Suprapubic skin (tissue), 4 donors: ENCODE data around the gene UBD. TPM values are rescaled to one million over a fixed set of nuclear protein-coding genes. Genes with fewer than 3 reads are reported as not detected.

Experiments
- DNase-seq, 2 donors: peaks; one replicate each; pipeline ENCODE4 v3.0.0-alpha.2; 2019; ENCODE audit warnings: low spot score in 2 of 2
- H3K27ac ChIP-seq: fragments of 200-600 bp; sonication (generic); one replicate; pipeline ENCODE4 v1.5.1; 2019
- H3K27me3 ChIP-seq: fragments of 200-600 bp; sonication (generic); one replicate; pipeline ENCODE4 v1.5.1; 2019
- H3K36me3 ChIP-seq: fragments of 200-600 bp; sonication (generic); one replicate; pipeline ENCODE4 v1.5.1; 2019
- H3K4me1 ChIP-seq: fragments of 200-600 bp; sonication (generic); one replicate; pipeline ENCODE4 v1.5.1; 2019
- H3K4me3 ChIP-seq: fragments of 200-600 bp; sonication (generic); one replicate; pipeline ENCODE4 v1.5.1; 2019; ENCODE audit warnings: mild to moderate bottlenecking
- H3K9me3 ChIP-seq: fragments of 200-600 bp; sonication (generic); one replicate; pipeline ENCODE4 v1.5.1; 2019
- CTCF ChIP-seq, 2 donors: fragments of 200-600 bp in 1 of 2; fragments of 450-650 bp in 1 of 2; sonication (generic) in 1 of 2; IDR thresholded peaks; one replicate each; pipeline ENCODE4 v1.5.1; 2016 to 2019; ENCODE audit warnings: antibody characterized with exemption in 2 of 2, mild to moderate bottlenecking in 1 of 2, moderate library complexity in 1 of 2
- EP300 ChIP-seq: sonication (generic); formaldehyde crosslinking; IDR thresholded peaks from one replicate; pipeline ENCODE4 v1.6.1; 2017; ENCODE audit warnings: antibody characterized with exemption
- POLR2A ChIP-seq, 2 donors: fragments of 450-650 bp; IDR thresholded peaks; one replicate each; pipeline ENCODE4 v1.6.1; 2017; ENCODE audit warnings: antibody characterized with exemption in 2 of 2, mild to moderate bottlenecking in 2 of 2, moderate library complexity in 2 of 2
- POLR2AphosphoS5 ChIP-seq, 3 donors: sonication (generic); formaldehyde crosslinking; IDR thresholded peaks; one replicate each; pipeline ENCODE4 v1.6.1; 2017; ENCODE audit warnings: antibody characterized with exemption in 3 of 3
- WGBS: methylation state at CpG from one replicate; pipeline ENCODE4 v1.1.5; 2018; 5-methylcytosine and 5-hydroxymethylcytosine counted together
- total RNA-seq, 4 donors: library from RNA; depleted of rRNA; stranded (reverse); fragments of >200 nt; gene quantifications; one replicate each; pipeline ENCODE4 v1.1.0, GENCODE V29; 2016

UBD gene
- total RNA-seq, 4 donors from 2014 or later: not detected

DNA sequence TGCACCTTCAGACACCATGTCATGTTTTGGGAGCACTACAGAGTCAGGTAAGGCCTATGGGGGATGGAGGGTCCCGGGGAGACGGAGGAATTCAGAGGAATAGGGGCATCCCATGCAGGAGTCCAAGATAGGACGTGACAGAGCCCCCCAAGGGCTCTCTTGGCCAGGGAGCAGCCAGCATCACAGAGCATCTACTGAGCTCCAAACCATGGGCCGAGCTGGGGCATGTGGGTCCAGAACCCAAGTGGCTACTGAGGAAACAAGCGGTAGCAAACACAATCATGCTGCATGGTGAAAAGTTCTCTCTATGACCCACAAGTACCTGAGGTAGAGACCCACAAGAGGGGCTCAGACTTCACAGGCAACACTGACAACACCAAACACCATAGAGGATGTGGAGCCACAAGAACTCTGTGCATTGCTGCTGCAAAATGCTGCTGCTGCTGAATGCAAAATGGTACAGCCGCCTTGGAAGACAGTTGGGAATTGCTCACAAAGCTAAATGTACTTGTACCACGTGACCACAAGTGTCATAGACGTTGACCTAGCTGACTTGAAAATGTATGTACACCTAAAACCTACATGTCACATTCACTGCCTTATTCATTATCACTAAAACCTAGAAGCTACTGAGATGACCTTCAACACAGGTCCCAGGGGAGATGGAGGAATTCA is 38.4 kb downstream of the UBD start:
- TF ChIP-seq POLR2AphosphoS5 (IDR thresholded peaks at IDR 0.05) (no peak), EP300 (no peak)
- no peak for DNase-seq
- 66% methylated on average over 8 of the region's 8 CpGs for WGBS
- Histone ChIP-seq H3K36me3 (no peaks in the 10 kb centered on the region), H3K27ac (no peak overlapping the region), H3K4me1 (no peaks in the 10 kb centered on the region), H3K9me3 (no peaks in the 10 kb centered on the region), H3K4me3 (no peak overlapping the region), H3K27me3 (no peaks in the 10 kb centered on the region)

- no peaks in the 10 kb centered on the region for H3K27me3 ChIP-seq
- TF ChIP-seq EP300: no peak
- TF ChIP-seq CTCF (IDR thresholded peaks at IDR 0.05): no peak
- no peak for TF ChIP-seq POLR2A (IDR thresholded peaks at IDR 0.05)
- no peak for TF ChIP-seq POLR2AphosphoS5 (IDR thresholded peaks at IDR 0.05)
- no peaks in the 10 kb centered on the region for H3K9me3 ChIP-seq
- H3K27ac ChIP-seq: no peak overlapping the region
- WGBS: 86% methylated on average over 4 of the region's 4 CpGs
- H3K36me3 ChIP-seq: no peaks in the 10 kb centered on the region
- H3K4me1 ChIP-seq: no peaks in the 10 kb centered on the region
- no peak overlapping the region for H3K4me3 ChIP-seq
- DNase-seq: no peak
These were observed 39.3 kb downstream of the UBD start for GRCh38 chr6:29520232-29520631.

- Histone ChIP-seq H3K4me1 (no peaks in the 10 kb centered on the region), H3K36me3 (no peaks in the 10 kb centered on the region), H3K4me3 (no peak overlapping the region), H3K27me3 (no peaks in the 10 kb centered on the region), H3K9me3 (no peaks in the 10 kb centered on the region), H3K27ac (no peak overlapping the region)
- TF ChIP-seq CTCF (IDR thresholded peaks at IDR 0.05): no peak
- TF ChIP-seq EP300: no peak
- no peak for TF ChIP-seq POLR2AphosphoS5 (IDR thresholded peaks at IDR 0.05)
- TF ChIP-seq POLR2A (IDR thresholded peaks at IDR 0.05): no peak
- whole genome bisulfite sequencing: 80% methylated on average over 6 of the region's 6 CpGs
- DNase-seq: peak in 1 of 2 donors; percentile 72
These were observed 40.1 kb downstream of the UBD start for GRCh38 chr6:29519291-29520010.

- TF ChIP-seq POLR2A (IDR thresholded peaks at IDR 0.05) (no peak), CTCF (IDR thresholded peaks at IDR 0.05) (no peak), EP300 (no peak), POLR2AphosphoS5 (IDR thresholded peaks at IDR 0.05) (no peak)
- Histone ChIP-seq H3K27ac (no peak overlapping the region), H3K36me3 (no peaks in the 10 kb centered on the region), H3K4me1 (no peaks in the 10 kb centered on the region), H3K9me3 (no peaks in the 10 kb centered on the region), H3K4me3 (no peak overlapping the region), H3K27me3 (no peaks in the 10 kb centered on the region)
- WGBS: 82% methylated on average over 4 of the region's 7 CpGs
- peak in 1 of 2 donors; percentile 32 for DNase-seq
These were observed 41.6 kb downstream of the UBD start for GRCh38 chr6:29517728-29518440.

GRCh38 chr6:29517245-29517644 is 42.3 kb downstream of the UBD start:
- H3K4me3 ChIP-seq: no peak overlapping the region
- peak in 1 of 2 donors; percentile 32 for DNase-seq
- WGBS: 92% methylated on average over 1 of the region's 1 CpG
- no peaks in the 10 kb centered on the region for H3K9me3 ChIP-seq
- no peaks in the 10 kb centered on the region for H3K4me1 ChIP-seq
- no peaks in the 10 kb centered on the region for H3K36me3 ChIP-seq
- no peaks in the 10 kb centered on the region for H3K27me3 ChIP-seq
- H3K27ac ChIP-seq: no peak overlapping the region
- no peak for TF ChIP-seq CTCF (IDR thresholded peaks at IDR 0.05)
